Measurements from ENCODE around the gene AICDA.

DNA sequence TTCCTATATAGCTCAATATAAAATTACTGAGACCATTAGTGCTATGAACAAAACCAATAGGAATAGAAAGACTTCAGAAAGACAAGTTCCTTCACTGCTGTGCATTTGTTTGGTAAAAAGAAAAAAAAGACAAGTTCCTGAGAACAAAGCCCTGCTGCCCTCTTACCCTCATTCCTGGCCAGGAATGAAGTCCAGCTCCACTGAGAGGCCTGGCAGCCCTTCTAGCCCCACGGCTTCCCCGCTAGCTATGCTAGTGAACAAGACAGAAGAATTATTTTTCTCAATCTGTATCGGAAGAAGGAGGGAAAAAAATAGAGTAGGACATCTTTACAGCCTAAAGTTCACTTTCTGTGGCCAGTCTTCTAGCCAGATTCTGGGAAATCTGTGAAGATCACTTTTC, 48.4 kb upstream of the AICDA start:
- TF ChIP-seq, protein P1, sequence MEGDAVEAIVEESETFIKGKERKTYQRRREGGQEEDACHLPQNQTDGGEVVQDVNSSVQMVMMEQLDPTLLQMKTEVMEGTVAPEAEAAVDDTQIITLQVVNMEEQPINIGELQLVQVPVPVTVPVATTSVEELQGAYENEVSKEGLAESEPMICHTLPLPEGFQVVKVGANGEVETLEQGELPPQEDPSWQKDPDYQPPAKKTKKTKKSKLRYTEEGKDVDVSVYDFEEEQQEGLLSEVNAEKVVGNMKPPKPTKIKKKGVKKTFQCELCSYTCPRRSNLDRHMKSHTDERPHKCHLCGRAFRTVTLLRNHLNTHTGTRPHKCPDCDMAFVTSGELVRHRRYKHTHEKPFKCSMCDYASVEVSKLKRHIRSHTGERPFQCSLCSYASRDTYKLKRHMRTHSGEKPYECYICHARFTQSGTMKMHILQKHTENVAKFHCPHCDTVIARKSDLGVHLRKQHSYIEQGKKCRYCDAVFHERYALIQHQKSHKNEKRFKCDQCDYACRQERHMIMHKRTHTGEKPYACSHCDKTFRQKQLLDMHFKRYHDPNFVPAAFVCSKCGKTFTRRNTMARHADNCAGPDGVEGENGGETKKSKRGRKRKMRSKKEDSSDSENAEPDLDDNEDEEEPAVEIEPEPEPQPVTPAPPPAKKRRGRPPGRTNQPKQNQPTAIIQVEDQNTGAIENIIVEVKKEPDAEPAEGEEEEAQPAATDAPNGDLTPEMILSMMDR (IDR thresholded peaks at IDR 0.05): no peak
- TF ChIP-seq POLR2A (IDR thresholded peaks at IDR 0.05) (no peak), EP300 (IDR thresholded peaks at IDR 0.05) (no peak), POLR2AphosphoS5 (IDR thresholded peaks at IDR 0.05) (no peak)
